Measurements from ENCODE around the gene FMO3.

FMO3 gene

GRCh38 chr1:171090604-171091003 lies at the start of gene FMO3:
TSS of gene FMO3 (plus strand) at chr1:171090905. CDS start at chr1:171092659, 1,754 bp downstream.
- no peak for DNase-seq

DNA sequence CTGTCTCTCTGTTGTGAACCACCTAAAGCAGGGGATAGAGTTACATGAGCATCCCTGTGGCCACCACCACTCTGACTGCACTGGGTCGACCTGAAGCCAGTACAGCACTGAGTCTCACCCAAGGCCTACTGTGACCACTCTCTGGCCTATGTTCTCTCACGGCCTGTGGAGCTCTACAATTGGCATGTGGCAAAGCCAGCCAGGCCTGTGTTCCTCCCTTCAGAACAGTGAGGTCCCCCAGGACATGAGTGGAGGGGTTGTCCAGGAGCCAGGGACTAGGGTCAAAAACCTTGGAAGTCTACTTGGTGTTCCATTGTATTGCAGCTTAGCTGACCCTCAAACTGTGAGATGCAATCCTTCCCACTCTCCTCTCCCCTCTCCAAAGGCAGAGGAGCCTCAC lies 42.7 kb upstream of the FMO3 start:
- DNase-seq, result no peak

- DNase-seq, result no peak
Measured at GRCh38 chr1:171052977-171053376, 37.7 kb upstream of the FMO3 start.

- DNase-seq, result no peak
Measured at GRCh38 chr1:171055966-171056643, 34.6 kb upstream of the FMO3 start.

DNA sequence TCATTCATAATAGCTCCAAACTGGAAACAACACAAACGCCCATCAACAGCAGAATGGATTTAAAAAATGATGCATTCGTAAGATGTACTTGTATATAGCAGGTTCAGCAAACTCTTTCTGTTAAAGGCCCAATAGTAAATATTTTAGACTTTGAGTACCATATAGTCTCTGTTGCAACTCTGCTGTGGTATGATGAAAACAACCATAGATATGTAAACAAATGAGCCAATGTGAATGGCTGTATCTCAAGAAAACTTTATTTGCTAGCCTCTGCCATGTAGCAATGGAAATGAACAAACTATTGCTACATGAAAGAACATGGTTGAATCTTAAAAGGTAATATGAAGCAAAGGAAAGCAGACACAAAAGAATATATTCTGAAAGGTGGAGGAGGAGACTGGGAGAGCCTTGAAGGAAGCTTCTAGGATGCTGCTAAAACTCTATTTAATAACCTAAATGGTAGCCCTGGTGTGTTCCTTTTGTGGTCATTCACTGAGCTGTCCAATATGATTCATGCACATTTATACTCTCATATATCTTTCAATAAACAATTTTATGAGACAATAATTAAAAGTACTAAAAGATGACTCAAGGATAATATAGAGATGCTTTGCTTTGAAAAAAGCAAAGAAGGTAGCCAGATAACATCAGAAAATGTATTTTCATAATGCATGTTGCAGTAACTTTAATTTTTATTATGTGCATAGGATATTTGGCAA lies 29.1 kb upstream of the FMO3 start:
- DNase-seq, result no peak

DNA sequence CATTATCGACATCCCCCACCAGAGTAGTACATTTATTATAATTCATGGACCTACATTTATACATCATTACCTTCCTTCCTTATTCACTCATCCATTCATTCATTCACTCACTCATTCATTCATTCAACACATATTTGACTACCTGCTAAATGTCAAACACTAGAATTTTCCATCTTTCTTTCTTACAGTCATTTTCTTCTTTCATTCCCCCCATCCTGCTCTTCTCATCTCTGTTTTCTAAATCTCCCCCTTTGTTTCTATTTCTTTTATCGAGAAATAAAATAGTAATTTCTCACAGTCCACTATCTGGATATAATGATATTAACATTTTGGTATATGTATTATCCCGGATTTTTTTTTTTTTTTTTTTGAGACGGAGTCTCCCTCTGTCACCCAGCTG lies 27.8 kb upstream of the FMO3 start:
- DNase-seq, result no peak

GRCh38 chr1:171075041-171075440 lies 15.7 kb upstream of the FMO3 start:
- no peak for DNase-seq

DNA sequence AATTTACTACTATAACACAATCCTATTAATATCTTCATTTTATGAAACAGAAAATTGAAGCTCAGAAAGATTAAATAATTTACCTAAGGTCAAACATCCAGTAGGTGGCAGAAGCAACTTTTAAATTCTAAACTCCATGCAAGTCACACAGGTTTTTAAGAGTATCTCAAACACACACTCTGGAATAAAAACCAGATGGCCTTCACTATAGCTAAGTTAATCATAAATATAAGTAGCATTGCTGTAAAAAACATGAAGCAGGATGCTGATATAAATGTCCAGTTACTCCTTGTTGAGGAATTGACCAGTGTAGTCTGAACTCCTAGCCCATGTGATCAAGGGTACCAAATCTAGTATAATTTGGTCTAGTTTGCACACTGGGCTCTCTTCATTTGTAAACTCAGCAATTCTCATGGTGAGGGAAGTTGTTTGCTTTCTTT lies 9.4 kb upstream of the FMO3 start:
- DNase-seq, result no peak

- DNase-seq, result no peak
Measured at GRCh38 chr1:171081763-171082201, 8.9 kb upstream of the FMO3 start.

- DNase-seq, result no peak
Measured at GRCh38 chr1:171082606-171083005, 8.1 kb upstream of the FMO3 start.

GRCh38 chr1:171083222-171083621 lies 7.5 kb upstream of the FMO3 start:
- no peak for DNase-seq

DNA sequence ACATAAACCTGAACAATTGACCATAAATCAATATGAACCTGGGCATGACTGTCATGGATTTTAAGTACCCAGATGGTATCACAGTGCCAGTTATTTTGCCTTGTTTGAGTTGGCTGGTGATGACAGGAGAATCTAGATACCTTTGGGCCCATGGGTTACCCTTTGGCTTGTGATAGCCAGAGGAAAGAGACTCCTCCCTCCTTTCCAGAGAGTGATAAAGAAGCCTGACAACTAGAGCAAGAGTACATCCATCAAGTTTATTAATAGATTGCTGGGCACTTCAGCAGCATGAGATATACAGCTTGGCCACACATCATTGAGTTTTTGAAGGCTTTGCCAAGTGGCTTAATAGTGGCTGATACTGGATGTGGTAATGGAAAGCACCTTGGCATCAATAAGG lies 6.6 kb upstream of the FMO3 start:
- DNase-seq, result no peak

DNA sequence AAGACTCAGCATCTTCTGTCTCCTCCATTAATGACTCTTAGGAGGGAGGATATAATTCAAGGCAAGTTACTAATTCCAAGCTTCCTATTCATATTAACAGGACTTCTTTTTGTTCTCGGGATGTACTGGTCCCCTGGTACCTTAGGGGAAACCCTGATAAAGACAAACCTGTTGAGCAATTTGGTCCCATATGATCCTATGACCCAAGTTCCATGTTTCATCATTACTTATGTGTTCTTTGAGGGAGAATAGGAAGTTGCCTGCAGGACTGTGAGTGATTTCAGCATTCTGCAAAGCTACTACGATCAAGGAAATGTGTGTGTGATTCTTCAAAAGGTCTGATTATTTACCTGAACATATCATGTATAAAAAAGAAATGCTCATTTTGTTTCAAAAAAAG lies 5.8 kb upstream of the FMO3 start:
- no peak for DNase-seq

DNA sequence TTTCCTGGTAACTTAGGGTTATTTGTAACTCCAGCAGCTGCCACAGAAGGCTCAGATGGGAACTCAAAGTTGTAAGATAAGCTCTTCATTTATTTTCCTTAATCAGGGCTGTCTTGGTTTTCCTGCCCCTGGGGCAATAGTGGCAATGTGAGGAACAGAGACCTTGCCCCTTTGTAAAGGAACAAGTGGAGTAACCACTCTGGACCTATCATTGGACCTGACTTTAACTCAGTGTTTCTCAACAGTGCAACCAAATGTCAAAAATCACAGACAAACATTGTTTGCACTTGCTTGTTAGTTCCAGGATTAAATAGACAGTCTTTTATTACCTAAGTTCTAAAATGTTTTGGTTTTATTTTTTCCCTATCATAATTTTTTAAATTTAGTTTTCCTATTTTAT lies 2.8 kb upstream of the FMO3 start:
- no peak for DNase-seq

DNA sequence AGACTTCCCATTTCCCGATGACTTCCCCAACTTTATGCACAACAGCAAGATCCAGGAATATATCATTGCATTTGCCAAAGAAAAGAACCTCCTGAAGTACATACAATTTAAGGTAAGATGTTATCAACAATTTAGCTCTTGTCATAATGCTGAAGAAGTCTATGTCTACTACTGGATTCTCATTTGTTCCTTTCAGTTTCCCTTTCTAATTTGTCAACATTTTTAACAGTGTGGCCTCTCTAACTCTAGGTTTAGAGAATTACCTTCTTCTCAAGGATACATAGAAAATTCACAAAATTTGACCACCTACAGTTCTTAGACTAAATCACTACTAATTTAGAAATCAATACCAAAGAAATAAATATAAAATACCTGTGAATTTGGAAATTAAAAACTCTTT lies 13.2 kb downstream of the FMO3 start:
- no peak for DNase-seq

DNA sequence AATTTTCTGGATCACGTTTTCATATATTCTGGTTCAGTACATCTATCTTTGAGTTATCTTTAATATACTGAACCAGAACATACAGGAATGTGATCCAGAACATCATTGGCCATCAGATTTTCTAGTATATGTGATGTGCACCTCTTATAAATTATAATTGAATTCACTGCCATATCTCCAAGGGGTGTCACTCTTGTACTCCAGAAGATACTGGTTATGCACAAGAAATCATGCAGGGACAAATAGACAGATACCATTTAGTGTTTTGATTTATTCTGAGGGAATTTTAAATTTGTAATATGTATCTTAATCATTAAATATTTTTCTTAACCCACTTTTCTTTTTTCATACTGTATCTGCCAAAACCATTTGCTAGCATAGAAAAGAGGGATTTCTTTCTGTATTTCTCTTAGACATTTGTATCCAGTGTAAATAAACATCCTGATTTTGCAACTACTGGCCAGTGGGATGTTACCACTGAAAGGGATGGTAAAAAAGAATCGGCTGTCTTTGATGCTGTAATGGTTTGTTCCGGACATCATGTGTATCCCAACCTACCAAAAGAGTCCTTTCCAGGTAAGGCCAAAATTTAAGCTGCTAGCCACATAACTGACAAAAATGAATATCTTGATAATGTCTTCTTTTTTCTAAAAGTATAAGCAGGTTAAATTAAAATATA lies 16.7 kb downstream of the FMO3 start:
- no peak for DNase-seq

GRCh38 chr1:171107969-171108368 lies 17.3 kb downstream of the FMO3 start:
- DNase-seq, result no peak

GRCh38 chr1:171109966-171110365 lies 19.3 kb downstream of the FMO3 start:
- no peak for DNase-seq

GRCh38 chr1:171110621-171111326 lies 20.1 kb downstream of the FMO3 start:
- DNase-seq, result no peak

- no peak for DNase-seq
Measured at GRCh38 chr1:171112119-171112518, 21.4 kb downstream of the FMO3 start.

DNA sequence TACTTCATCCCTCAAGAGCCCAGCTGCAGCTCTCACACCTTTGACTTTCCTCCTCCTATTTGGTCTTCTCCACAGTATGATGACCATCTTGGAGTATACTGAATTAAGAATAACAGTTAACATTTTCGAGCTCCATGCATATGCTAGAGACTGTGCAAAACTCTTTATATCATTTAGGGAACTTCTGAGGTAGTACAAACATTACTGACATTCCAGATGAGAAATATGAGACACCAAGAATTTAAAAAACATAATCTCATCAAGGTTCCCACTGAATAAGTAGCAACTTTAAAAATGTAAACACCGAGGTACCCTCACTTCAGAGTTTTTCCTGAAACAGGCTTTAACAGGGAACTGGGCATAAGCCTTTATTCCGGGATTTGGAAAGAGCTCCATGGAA lies 22.7 kb downstream of the FMO3 start:
- DNase-seq, result no peak

- no peak for DNase-seq
Measured at GRCh38 chr1:171115280-171115897, 24.7 kb downstream of the FMO3 start.

DNA sequence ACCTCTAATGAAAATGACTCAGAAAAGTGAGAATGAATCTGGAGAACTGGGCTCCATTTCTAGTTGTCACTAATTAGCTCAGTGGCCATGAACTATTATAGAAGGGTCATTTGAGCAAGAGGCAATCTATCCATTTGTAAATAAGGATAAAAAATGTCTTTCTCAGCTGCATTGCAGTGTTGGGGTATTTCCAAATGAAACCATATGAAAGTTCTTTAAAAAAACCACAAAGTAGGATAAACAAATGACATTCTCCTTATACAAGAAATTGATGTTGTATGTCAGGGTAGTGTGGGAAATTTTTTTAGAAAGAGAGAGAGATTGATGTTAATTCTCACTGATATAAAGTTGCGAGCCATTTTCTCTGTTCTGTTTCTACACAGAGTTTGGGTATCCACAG lies 26.0 kb downstream of the FMO3 start:
- no peak for DNase-seq

Data from stimulated activated CD8-positive, alpha-beta memory T cell treated with anti-CD3 and anti-CD28 coated beads, Interleukin-4, amount 100 ng/mL, for 48 hours (primary cell).